K562 (cell line): Measurements from ENCODE around the gene MPIG6B. TPM values are rescaled to one million over a fixed set of nuclear protein-coding genes. Genes with fewer than 3 reads are reported as not detected.

Source experiments
- CBFB ChIP-seq: sonication (generic); formaldehyde crosslinking; IDR thresholded peaks from 2 replicates; pipeline ENCODE4 v1.4.0; 2020; ENCODE audit warnings: mild to moderate bottlenecking, missing genetic modification reagents
- CEBPG ChIP-seq, 3 experiments: fragments of 200-800 bp in 1 of 3; sonication (Bioruptor generic) in 1 of 3; sonication (generic) in 1 of 3; formaldehyde crosslinking in 1 of 3; IDR thresholded peaks in 2 of 3; conservative IDR thresholded peaks in 1 of 3; 2 replicates each; pipeline versions ENCODE4 v1.6.1 to v1.8.0; 2016 to 2022; ENCODE audit warnings: missing compliant biosample characterization in 2 of 3, missing genetic modification characterization in 2 of 3, mild to moderate bottlenecking in 1 of 3, missing genetic modification reagents in 1 of 3
- ERF ChIP-seq: fragments of 450-650 bp; formaldehyde crosslinking; IDR thresholded peaks from 2 replicates; pipeline ENCODE4 v1.4.0; 2020; ENCODE audit warnings: mild to moderate bottlenecking, mixed read lengths
- HNRNPH1 ChIP-seq: fragments of 200-400 bp; formaldehyde crosslinking; optimal IDR thresholded peaks from 2 replicates; pipeline ENCODE3; 2017; ENCODE audit warnings: low read depth, mild to moderate bottlenecking, low read length, moderate library complexity
- KLF13 ChIP-seq: fragments of 450-650 bp; IDR thresholded peaks from 2 replicates; pipeline ENCODE4 v1.6.1; 2016; ENCODE audit warnings: missing genetic modification characterization, low read depth, mild to moderate bottlenecking, missing compliant biosample characterization, moderate library complexity, borderline replicate concordance
- MAX ChIP-seq: sonication (generic); formaldehyde crosslinking; IDR thresholded peaks from 2 replicates; pipeline ENCODE4 v1.9.0; 2022; ENCODE audit warnings: mild to moderate bottlenecking, missing genetic modification reagents
- MAZ ChIP-seq, 2 experiments: fragments of 450-650 bp in 1 of 2; sonication (generic) in 1 of 2; formaldehyde crosslinking; IDR thresholded peaks in 1 of 2; conservative IDR thresholded peaks in 1 of 2; 2 replicates each; pipeline versions ENCODE4 v1.4.0 to v1.5.0; 2020; ENCODE audit warnings: mild to moderate bottlenecking in 1 of 2, missing genetic modification reagents in 1 of 2
- MTF1 ChIP-seq: fragments of 250-450 bp; sonication (Bioruptor Pico); IDR thresholded peaks from 2 replicates; pipeline ENCODE4 v1.9.0; 2021; ENCODE audit warnings: moderate library complexity, mild to moderate bottlenecking, inconsistent platforms, borderline replicate concordance
- MXD1 ChIP-seq: fragments of 250-450 bp; sonication (Bioruptor Pico); IDR thresholded peaks from 2 replicates; pipeline ENCODE4 v1.8.0; 2021; ENCODE audit warnings: borderline replicate concordance, mild to moderate bottlenecking, moderate library complexity; ENCODE audit not compliant: poor library complexity, severe bottlenecking
- NFATC3 ChIP-seq: fragments of 450-650 bp; IDR thresholded peaks from 2 replicates; pipeline ENCODE4 v1.6.1; 2017; ENCODE audit warnings: mild to moderate bottlenecking
- SLC30A9 ChIP-seq: fragments of 250-450 bp; sonication (Bioruptor Pico); IDR thresholded peaks from 2 replicates; pipeline ENCODE4 v1.8.0; 2022; ENCODE audit warnings: mild to moderate bottlenecking, moderate library complexity
- SMAD3 ChIP-seq: fragments of 450-650 bp; formaldehyde crosslinking; conservative IDR thresholded peaks from 2 replicates; pipeline ENCODE4 v1.4.0; 2020; ENCODE audit warnings: mild to moderate bottlenecking
- TRIM24 ChIP-seq, 2 experiments: fragments of 450-650 bp; IDR thresholded peaks; 2 replicates each; pipeline ENCODE4 v1.6.1; 2016
- TSHZ1 ChIP-seq: fragments of 250-450 bp; sonication (Bioruptor Pico); IDR thresholded peaks from 2 replicates; pipeline ENCODE4 v1.4.0; 2020; ENCODE audit warnings: mild to moderate bottlenecking, moderate library complexity
- ZFP30 ChIP-seq: fragments of 250-450 bp; sonication (Bioruptor Pico); IDR thresholded peaks from 2 replicates; pipeline ENCODE4 v1.8.0; 2022; ENCODE audit warnings: moderate library complexity, mild to moderate bottlenecking, inconsistent platforms, borderline replicate concordance
- ZFX ChIP-seq: sonication (generic); formaldehyde crosslinking; IDR thresholded peaks from 2 replicates; pipeline ENCODE4 v1.8.0; 2022; ENCODE audit warnings: mild to moderate bottlenecking, missing genetic modification reagents, moderate library complexity
- ZNF12 ChIP-seq: sonication (generic); formaldehyde crosslinking; IDR thresholded peaks from 2 replicates; pipeline ENCODE4 v1.4.0; 2020; ENCODE audit warnings: mild to moderate bottlenecking, missing genetic modification reagents
- ZNF280A ChIP-seq: fragments of 450-650 bp; IDR thresholded peaks from 2 replicates; pipeline ENCODE4 v1.6.1; 2018; ENCODE audit warnings: mild to moderate bottlenecking, low read depth; ENCODE audit not compliant: partially characterized antibody
- ZNF324 ChIP-seq: fragments of 250-450 bp; sonication (Bioruptor Pico); IDR thresholded peaks from 2 replicates; pipeline ENCODE4 v1.4.0; 2020; ENCODE audit warnings: mild to moderate bottlenecking
- ZNF589 ChIP-seq: fragments of 200-800 bp; sonication (Bioruptor generic); IDR thresholded peaks from 2 replicates; pipeline ENCODE4 v1.6.1; 2016; ENCODE audit warnings: low read depth, missing genetic modification characterization, missing compliant biosample characterization
- ZNF655 ChIP-seq: fragments of 250-450 bp; sonication (Bioruptor Pico); IDR thresholded peaks from 2 replicates; pipeline ENCODE4 v1.5.0; 2021
- polyA plus RNA-seq, 8 experiments: library from polyadenylated mRNA; depleted of rRNA in 4 of 8; stranded (reverse) in 5 of 8; unstranded in 3 of 8; fragments of >200 nt; fragmentation: Nextera tagmentation in 2 of 8; fragmentation: Illumina TruSeq in 1 of 8; extraction: Ambion mirVana in 2 of 8; extraction: Trizol in 1 of 8; gene quantifications; 2 replicates each; pipeline versions ENCODE4 v1.2.1 to v1.2.3, GENCODE V29; 2011 to 2014; ENCODE audit warnings: inconsistent platforms in 1 of 8, missing spikeins in 1 of 8
- total RNA-seq, 7 experiments: library from RNA; depleted of rRNA in 6 of 7; stranded (reverse); fragments of >200 nt in 6 of 7; fragmentation: Illumina TruSeq in 2 of 7; extraction: Trizol in 2 of 7; gene quantifications; 2 replicates each; pipeline versions ENCODE4 v1.2.1 to v1.2.3, GENCODE V29; 2011 to 2021; ENCODE audit warnings: low replicate concordance in 1 of 7

MPIG6B gene
- total and polyA plus RNA-seq, 9 of the 15 experiments (the other 6 are each of a cell fraction or from before 2014, with no cell fraction given) = 0.11 to 1.2 (median 0.28) TPM; not detected in 1

- TF ChIP-seq ZNF655 (CRISPR knock-in tag) (no peak), KLF13 (no peak), ZFX (no peak), SLC30A9 (CRISPR knock-in tag) (no peak), MXD1 (CRISPR knock-in tag) (no peak), SMAD3 (CRISPR knock-in tag) (no peak), HNRNPH1 (no peak), ZNF324 (CRISPR knock-in tag) (no peak), ZNF280A (no peak), TRIM24 (IDR thresholded peaks at IDR 0.05) (no peak), ZNF589 (CRISPR knock-in tag) (no peak), NFATC3 (no peak), ZNF12 (CRISPR knock-in tag) (no peak), ERF (CRISPR knock-in tag) (no peak), CEBPG (CRISPR knock-in tag; IDR thresholded peaks at IDR 0.05) (no peak), CEBPG (tag; conservative IDR thresholded peaks at IDR 0.05 in 1 of 2, IDR thresholded peaks at IDR 0.05 in 1 of 2) (no peak), TSHZ1 (CRISPR knock-in tag) (no peak), CBFB (CRISPR knock-in tag) (no peak), MAX (peak; percentile 87), ZFP30 (no peak), MTF1 (CRISPR knock-in tag) (no peak), MAZ (CRISPR knock-in tag; conservative IDR thresholded peaks at IDR 0.05 in 1 of 2, IDR thresholded peaks at IDR 0.05 in 1 of 2) (peak in 1 of 2 experiments; percentile 36; a peak in 1 of 4 replicates)
Observed at GRCh38 chr6:31750411-31751022, 27.3 kb downstream of the MPIG6B start (continued).
